HEK293 (cell line): ENCODE measurements around the gene ISG20L2.
A peak's percentile ranks its signal among the peaks of the same experiment; 100 is the strongest.

Experiments
- CTCF ChIA-PET: fragments of 350-600 bp; formaldehyde crosslinking; extraction: SDS; loops from one replicate; lab custom pipeline; 2021; ENCODE audit warnings: antibody characterized with exemption; lab: Yijun Ruan, JAX
- POLR2A ChIA-PET: fragments of 300-600 bp; formaldehyde crosslinking; extraction: SDS; loops from one replicate; lab custom pipeline; 2020; ENCODE audit warnings: antibody characterized with exemption, inconsistent platforms; lab: Yijun Ruan, JAX
- H3K27ac ChIP-seq: fragments of 200-500 bp; sonication (Bioruptor generic); 2 replicates; pipeline ENCODE4 v1.5.1; 2014; ENCODE audit warnings: low read depth, low read length, control low read depth, inconsistent platforms; ENCODE audit errors: extremely low read depth
- H3K36me3 ChIP-seq, 2 experiments: fragments of 200-500 bp in 1 of 2; sonication (Bioruptor generic) in 1 of 2; 1 replicate in 1 of 2; 2 replicates in 1 of 2; pipeline ENCODE4 v1.5.1; 2014 to 2017; ENCODE audit warnings: inconsistent platforms in 2 of 2, low read length in 2 of 2; ENCODE audit not compliant: control insufficient read depth in 2 of 2, insufficient read depth in 1 of 2
- H3K4me1 ChIP-seq: fragments of 200-500 bp; sonication (Bioruptor generic); 2 replicates; pipeline ENCODE4 v1.5.1; 2014; ENCODE audit warnings: mild to moderate bottlenecking, low read length, inconsistent platforms; ENCODE audit not compliant: control insufficient read depth, insufficient read depth
- H3K4me3 ChIP-seq: 2 replicates; pipeline ENCODE4 v1.5.1; 2011; ENCODE audit warnings: low read depth, mild to moderate bottlenecking, control low read depth, low read length, moderate library complexity
- H3K9me3 ChIP-seq: fragments of 200-500 bp; sonication (Bioruptor generic); 2 replicates; pipeline ENCODE4 v1.5.1; 2014; ENCODE audit warnings: low read depth, low read length, inconsistent platforms; ENCODE audit not compliant: control insufficient read depth, insufficient read depth
- FEZF1 ChIP-seq: fragments of 450-650 bp; formaldehyde crosslinking; IDR thresholded peaks from 2 replicates; pipeline ENCODE4 v1.5.1; 2016; ENCODE audit warnings: missing biosample characterization, missing genetic modification characterization
- PRDM10 ChIP-seq: fragments of 450-650 bp; formaldehyde crosslinking; IDR thresholded peaks from 2 replicates; pipeline ENCODE4 v1.5.1; 2016; ENCODE audit warnings: missing biosample characterization, missing genetic modification characterization
- ZBTB17 ChIP-seq: fragments of 450-650 bp; formaldehyde crosslinking; IDR thresholded peaks from 2 replicates; pipeline ENCODE4 v1.5.1; 2016; ENCODE audit warnings: missing biosample characterization, missing genetic modification characterization
- ZBTB20 ChIP-seq: fragments of 450-650 bp; formaldehyde crosslinking; IDR thresholded peaks from 2 replicates; pipeline ENCODE4 v1.5.1; 2016; ENCODE audit warnings: missing biosample characterization, missing genetic modification characterization
- ZBTB21 ChIP-seq: fragments of 450-650 bp; formaldehyde crosslinking; IDR thresholded peaks from 2 replicates; pipeline ENCODE4 v1.5.1; 2017; ENCODE audit warnings: missing biosample characterization, missing genetic modification characterization
- ZNF24 ChIP-seq: fragments of 450-650 bp; formaldehyde crosslinking; IDR thresholded peaks from 2 replicates; pipeline ENCODE4 v1.5.1; 2016; ENCODE audit warnings: missing biosample characterization, missing genetic modification characterization
- ZNF335 ChIP-seq: fragments of 450-650 bp; formaldehyde crosslinking; conservative IDR thresholded peaks from 2 replicates; pipeline ENCODE4 v1.5.1; 2016; ENCODE audit warnings: missing biosample characterization, missing genetic modification characterization
- ZNF433 ChIP-seq: fragments of 450-650 bp; formaldehyde crosslinking; IDR thresholded peaks from 2 replicates; pipeline ENCODE4 v1.5.1; 2016; ENCODE audit warnings: missing biosample characterization, missing genetic modification characterization, low read depth
- ZNF510 ChIP-seq: fragments of 450-650 bp; formaldehyde crosslinking; IDR thresholded peaks from 2 replicates; pipeline ENCODE4 v1.5.1; 2018; ENCODE audit warnings: mild to moderate bottlenecking, missing genetic modification characterization, missing biosample characterization; ENCODE audit not compliant: insufficient replicate concordance
- ZNF530 ChIP-seq: fragments of 450-650 bp; formaldehyde crosslinking; IDR thresholded peaks from 2 replicates; pipeline ENCODE4 v1.5.1; 2016; ENCODE audit warnings: low read depth, missing biosample characterization, missing genetic modification characterization
- ZNF596 ChIP-seq: fragments of 450-650 bp; IDR thresholded peaks from 2 replicates; pipeline ENCODE4 v1.5.0; 2018; ENCODE audit warnings: missing biosample characterization, mild to moderate bottlenecking, missing genetic modification characterization, moderate library complexity
- ZNF600 ChIP-seq: fragments of 450-650 bp; formaldehyde crosslinking; IDR thresholded peaks from 2 replicates; pipeline ENCODE4 v1.5.1; 2016; ENCODE audit warnings: missing biosample characterization, missing genetic modification characterization
- ZNF629 ChIP-seq: fragments of 450-650 bp; formaldehyde crosslinking; IDR thresholded peaks from 2 replicates; pipeline ENCODE4 v1.5.1; 2017; ENCODE audit warnings: missing biosample characterization, missing genetic modification characterization
- ZSCAN4 ChIP-seq: fragments of 450-650 bp; formaldehyde crosslinking; IDR thresholded peaks from 2 replicates; pipeline ENCODE4 v1.5.1; 2017; ENCODE audit warnings: missing biosample characterization, missing genetic modification characterization
- TF ChIP-seq, protein P1 (sequence below): fragments of 450-650 bp; formaldehyde crosslinking; IDR thresholded peaks from 2 replicates; pipeline ENCODE4 v1.5.1; 2016; ENCODE audit warnings: missing biosample characterization, missing genetic modification characterization
- TF ChIP-seq, protein P2 (sequence below): fragments of 450-650 bp; formaldehyde crosslinking; IDR thresholded peaks from 2 replicates; pipeline ENCODE4 v1.5.1; 2016; ENCODE audit warnings: missing biosample characterization, missing genetic modification characterization

Gene ISG20L2

DNA sequence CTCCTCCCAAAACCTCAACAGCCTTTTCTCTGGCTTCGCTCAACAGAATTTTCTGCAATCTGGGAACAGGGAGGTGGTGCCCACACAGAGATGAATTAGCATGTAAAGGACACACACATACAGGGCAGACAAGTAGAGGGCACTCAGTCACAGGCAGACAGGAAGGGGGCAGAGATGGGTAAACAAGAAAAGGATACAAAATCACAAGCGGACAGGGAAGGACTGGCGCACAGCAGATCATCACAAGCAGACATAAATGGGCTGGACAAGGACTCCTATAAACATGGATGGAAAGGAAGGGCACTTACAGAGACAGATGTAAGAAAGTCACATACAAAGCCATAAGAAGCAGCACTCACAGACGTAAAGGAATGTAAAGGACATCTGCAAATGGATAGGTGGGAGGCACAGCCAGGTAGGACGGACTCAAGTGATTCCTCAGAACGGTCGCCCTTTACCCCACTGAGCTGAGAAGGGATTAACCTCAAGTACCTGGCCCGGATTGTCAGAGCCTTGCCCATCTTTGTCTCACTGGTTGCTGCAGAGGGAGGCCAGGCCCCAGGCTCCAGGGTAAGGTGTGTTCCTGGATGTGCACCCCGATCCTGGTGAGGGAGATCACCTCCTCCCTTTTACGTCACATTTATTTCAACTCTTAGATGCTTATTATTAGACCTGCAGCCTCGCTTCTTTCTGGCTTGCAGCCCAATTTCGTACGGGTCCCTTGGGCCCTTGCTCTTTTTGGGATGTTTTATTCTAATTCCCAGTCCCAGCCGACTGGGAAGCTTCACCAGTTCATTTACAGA, 37.9 kb upstream of the ISG20L2 start:
- TF ChIP-seq ZBTB17 (tag by site-specific recombination) (peak; percentile 76), ZNF335 (peak; percentile 7; the same call in 1 of the 2 replicates), ZNF433 (tag by site-specific recombination) (no peak), ZNF24 (tag by site-specific recombination) (no peak), ZNF596 (tag by site-specific recombination) (no peak), ZNF530 (no peak), ZNF629 (tag by site-specific recombination) (0 out of 2 replicates have a peak, but pooled peaks have one; percentile 53), PRDM10 (peak; percentile 62), FEZF1 (peak; percentile 54; the same call in 1 of the 2 replicates), ZBTB20 (tag by site-specific recombination) (peak; percentile 74; the same call in 1 of the 2 replicates), ZNF510 (no peak), ZSCAN4 (no peak; the same call in none of the 2 replicates), ZBTB21 (0 out of 2 replicates have a peak, but pooled peaks have one; percentile 55), ZNF600 (tag by site-specific recombination) (peak; percentile 50)
- TF ChIP-seq, protein P1, sequence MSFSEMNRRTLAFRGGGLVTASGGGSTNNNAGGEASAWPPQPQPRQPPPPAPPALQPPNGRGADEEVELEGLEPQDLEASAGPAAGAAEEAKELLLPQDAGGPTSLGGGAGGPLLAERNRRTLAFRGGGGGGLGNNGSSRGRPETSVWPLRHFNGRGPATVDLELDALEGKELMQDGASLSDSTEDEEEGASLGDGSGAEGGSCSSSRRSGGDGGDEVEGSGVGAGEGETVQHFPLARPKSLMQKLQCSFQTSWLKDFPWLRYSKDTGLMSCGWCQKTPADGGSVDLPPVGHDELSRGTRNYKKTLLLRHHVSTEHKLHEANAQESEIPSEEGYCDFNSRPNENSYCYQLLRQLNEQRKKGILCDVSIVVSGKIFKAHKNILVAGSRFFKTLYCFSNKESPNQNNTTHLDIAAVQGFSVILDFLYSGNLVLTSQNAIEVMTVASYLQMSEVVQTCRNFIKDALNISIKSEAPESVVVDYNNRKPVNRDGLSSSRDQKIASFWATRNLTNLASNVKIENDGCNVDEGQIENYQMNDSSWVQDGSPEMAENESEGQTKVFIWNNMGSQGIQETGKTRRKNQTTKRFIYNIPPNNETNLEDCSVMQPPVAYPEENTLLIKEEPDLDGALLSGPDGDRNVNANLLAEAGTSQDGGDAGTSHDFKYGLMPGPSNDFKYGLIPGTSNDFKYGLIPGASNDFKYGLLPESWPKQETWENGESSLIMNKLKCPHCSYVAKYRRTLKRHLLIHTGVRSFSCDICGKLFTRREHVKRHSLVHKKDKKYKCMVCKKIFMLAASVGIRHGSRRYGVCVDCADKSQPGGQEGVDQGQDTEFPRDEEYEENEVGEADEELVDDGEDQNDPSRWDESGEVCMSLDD (tag by site-specific recombination), result peak; percentile 48; the same call in 1 of the 2 replicates
- TF ChIP-seq, protein P2, sequence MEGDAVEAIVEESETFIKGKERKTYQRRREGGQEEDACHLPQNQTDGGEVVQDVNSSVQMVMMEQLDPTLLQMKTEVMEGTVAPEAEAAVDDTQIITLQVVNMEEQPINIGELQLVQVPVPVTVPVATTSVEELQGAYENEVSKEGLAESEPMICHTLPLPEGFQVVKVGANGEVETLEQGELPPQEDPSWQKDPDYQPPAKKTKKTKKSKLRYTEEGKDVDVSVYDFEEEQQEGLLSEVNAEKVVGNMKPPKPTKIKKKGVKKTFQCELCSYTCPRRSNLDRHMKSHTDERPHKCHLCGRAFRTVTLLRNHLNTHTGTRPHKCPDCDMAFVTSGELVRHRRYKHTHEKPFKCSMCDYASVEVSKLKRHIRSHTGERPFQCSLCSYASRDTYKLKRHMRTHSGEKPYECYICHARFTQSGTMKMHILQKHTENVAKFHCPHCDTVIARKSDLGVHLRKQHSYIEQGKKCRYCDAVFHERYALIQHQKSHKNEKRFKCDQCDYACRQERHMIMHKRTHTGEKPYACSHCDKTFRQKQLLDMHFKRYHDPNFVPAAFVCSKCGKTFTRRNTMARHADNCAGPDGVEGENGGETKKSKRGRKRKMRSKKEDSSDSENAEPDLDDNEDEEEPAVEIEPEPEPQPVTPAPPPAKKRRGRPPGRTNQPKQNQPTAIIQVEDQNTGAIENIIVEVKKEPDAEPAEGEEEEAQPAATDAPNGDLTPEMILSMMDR (tag by site-specific recombination), result peak; percentile 61; the same call in 1 of the 2 replicates
- ChIA-PET CTCF (interaction anchor here (0.8 to 5.0 kb wide), 6 partner anchors 10 to 94 kb away, joined by 3 to 28 read pairs (median 6); partner anchors contain the start of genes ISG20L2, METTL25B and NTRK1), POLR2A (interaction anchor here (0.5 to 3.9 kb wide), 14 partner anchors 10 to 93 kb away, joined by 3 to 110 read pairs (median 6); partner anchors contain the start of genes HDGF, ISG20L2, METTL25B and MRPL24)
- H3K9me3 ChIP-seq, result no peaks in the 10 kb centered on the region
- peaks cover 4 to 29% of the 10 kb centered on the region in 2 experiments; a peak in 2 of 3 replicates for H3K36me3 ChIP-seq
- H3K4me3 ChIP-seq, result peak overlapping the region; percentile 45
- peak overlapping the region; percentile 42 for H3K27ac ChIP-seq
- H3K4me1 ChIP-seq, result peaks cover 4% of the 10 kb centered on the region; the same call in 1 of the 2 replicates
